Activated T-cell treated with anti-CD3 and anti-CD28 coated beads, Interleukin-2, amount 50 U/mL, for 48 hours (primary cell): ENCODE results near the gene CERK.

Experiments
- DNase-seq, 2 experiments: peaks; one replicate each; pipeline ENCODE4 v3.0.0-alpha.2; 2020

Gene CERK

GRCh38 chr22:46731246-46732040, 6.6 kb downstream of the CERK start:
- no peak for DNase-seq

DNA sequence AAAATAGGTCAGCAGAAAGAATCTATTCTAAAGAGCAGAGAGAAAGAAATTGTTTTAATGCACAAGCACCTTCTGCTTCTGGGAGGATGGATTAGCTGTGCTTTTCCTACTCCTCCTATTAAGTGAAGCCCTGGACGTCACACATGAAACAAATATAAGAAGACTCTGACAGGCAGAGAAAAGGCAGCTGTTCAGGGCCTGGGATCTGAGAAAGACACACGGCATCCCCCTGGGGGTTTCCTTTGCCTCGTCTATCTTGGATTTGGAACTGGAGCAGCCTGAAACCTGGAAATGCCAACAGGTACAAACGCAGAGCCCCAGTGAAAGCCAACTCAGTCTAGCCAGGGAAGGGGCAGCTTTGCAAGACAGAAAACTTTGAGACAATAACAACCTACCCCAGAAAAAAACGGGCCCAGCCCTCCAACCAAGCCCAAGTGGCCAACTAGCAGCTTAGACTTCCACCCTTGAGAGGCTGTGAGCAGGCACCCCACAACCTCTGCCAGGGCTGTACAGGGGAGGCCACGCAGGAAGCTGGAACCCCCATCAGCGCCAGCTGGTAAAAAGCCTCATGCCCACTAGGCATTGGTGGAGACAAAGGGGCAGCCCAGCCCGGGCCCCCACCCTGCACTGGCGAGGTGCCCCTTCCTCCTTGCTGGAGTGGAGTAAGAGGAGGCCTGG, 7.3 kb downstream of the CERK start:
- DNase-seq: no peak

GRCh38 chr22:46728470-46728869, 9.6 kb downstream of the CERK start:
- no peak for DNase-seq

DNA sequence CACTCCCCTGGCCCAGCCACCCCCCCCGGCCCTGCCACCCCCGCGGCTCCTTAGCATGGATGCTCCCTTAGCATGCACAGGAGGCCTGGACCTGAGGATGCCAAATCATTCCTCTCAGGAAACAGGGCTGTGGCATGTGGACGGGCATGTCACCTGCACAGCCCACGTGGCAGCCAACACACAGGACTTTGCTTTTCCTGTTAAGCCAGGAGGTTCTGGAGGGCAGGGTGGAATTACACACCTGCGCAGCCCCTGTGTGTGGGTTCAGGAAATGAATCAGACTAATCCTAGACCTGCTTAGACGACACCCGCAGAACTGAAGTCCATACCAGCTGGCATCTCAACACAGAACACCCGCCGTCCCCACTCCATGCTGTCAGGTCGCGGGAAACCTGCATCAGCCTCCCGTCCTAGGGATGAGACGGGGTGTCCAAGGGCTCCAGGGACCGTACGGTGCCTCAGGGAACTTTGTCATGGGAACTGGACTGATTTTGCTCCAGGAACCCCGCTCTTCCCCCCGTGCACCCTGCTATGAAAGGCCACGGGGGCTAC, 10.2 kb downstream of the CERK start:
- DNase-seq: no peak

DNA sequence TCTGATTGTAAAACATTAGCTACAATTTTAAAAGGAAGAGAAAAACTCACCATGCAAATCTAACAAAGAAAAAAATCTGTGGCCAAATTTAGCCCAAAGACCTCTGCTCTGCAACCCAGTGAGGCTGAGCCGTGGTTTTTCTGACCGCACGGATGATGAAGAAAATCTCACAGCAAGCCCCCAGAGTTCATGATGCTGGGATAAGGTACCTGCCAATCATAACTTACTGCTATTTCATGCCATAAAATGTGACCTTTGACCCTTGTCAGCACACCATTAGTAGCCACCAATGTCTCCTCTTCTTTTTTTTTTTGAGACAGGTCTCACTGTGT, 11.1 kb downstream of the CERK start:
- no peak for DNase-seq

- no peak for DNase-seq
Observed at GRCh38 chr22:46726066-46726985, 11.7 kb downstream of the CERK start.

GRCh38 chr22:46725096-46725495, 13.0 kb downstream of the CERK start:
- no peak for DNase-seq

DNA sequence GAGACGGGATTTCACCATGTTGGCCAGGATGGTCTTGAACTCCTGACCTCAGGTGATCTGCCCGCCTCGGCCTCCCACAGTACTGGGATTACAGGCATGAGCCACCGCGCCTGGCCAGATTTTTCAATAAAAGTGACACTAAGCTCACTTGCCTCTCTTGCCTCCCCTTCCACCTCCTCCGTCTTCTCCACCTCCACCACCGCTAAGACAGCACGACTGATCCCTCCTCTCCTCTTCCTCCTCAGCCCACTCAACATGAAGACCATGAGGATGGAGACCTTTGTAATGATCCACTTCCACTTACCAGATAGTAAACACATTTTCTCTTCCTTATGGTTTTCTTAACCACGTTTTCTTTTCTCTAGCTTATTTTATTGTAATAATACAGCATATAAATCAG, 14.2 kb downstream of the CERK start:
- DNase-seq: no peak

DNA sequence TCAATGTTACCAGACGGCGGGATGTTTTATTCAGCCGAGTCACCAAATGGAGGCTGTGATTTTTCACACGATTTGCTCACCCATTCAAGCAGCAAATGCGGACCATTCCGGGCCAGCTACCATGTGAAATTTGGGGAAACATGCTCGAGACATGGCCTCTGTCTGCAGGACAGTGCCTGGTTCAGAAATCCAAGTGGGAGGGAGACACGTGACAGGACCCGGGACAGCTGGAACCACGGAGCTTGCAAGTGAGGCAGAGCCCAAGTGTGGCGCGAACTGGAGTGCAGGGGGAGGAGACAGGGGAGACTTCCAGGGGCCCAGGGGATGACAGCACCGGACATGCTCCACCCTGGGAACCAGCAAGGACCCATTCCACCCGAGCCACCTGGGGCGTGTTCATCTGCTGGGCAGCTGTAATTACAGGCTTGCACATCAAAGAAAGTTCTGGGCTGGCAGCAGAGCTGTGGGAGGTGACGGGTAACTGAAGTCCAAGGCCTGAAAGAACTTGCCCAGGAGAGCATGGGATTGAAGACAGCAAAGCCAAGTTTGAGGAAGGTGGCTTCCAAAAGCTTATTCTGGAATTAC, 16.5 kb downstream of the CERK start:
- no peak for DNase-seq

DNA sequence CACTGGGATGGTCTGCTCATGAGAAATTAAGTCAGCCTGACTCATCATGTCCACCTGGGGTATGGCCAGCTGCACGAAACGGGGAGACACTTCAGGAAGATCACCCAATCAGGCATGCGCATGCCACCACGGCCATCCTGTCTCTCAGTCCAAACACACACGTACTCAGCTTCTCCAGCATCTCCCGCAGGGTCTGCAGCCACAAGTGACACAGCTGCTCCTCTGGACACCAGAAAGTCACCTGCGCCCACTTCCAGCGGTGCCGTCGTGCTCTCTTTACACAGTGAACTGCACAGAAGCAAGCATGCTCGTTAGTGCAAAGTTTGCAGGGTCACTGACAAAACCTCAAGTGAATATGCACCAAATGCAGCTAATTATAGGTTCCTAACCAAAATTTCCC, 18.1 kb downstream of the CERK start:
- DNase-seq: no peak

GRCh38 chr22:46714550-46714949, 23.5 kb downstream of the CERK start:
- DNase-seq: no peak

GRCh38 chr22:46712288-46712687, 25.8 kb downstream of the CERK start:
- no peak for DNase-seq

GRCh38 chr22:46710806-46711205, 27.2 kb downstream of the CERK start:
- no peak for DNase-seq

DNA sequence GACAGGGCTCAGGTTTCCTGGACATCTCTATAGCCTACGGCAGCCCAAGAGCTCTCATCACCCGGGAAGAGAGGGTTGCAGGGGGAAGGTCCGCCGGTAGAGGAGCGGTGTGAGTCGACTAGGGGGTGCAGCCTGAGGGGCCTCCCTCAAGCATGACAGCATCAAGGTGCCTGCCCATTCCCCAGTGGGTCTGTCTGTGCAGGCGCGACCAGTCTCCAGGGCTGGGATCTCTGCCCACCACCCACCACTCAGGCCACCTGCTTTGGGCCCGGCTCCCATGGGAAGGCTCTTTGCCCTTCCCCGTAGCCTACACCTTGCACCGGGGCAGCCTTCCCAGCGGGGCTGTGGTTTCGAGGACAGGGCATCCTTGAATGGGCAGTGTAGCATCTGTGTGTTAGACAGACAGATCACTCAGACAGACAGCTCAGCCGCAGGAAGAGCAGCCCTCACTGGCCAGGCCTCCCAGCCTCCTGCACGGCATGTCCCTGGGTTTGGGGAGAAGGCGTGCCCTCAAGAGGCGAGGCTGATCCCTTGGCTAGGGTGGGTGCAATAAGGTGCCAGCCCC, 29.2 kb downstream of the CERK start:
- DNase-seq: no peak

GRCh38 chr22:46707827-46708570, 30.1 kb downstream of the CERK start:
- no peak for DNase-seq

DNA sequence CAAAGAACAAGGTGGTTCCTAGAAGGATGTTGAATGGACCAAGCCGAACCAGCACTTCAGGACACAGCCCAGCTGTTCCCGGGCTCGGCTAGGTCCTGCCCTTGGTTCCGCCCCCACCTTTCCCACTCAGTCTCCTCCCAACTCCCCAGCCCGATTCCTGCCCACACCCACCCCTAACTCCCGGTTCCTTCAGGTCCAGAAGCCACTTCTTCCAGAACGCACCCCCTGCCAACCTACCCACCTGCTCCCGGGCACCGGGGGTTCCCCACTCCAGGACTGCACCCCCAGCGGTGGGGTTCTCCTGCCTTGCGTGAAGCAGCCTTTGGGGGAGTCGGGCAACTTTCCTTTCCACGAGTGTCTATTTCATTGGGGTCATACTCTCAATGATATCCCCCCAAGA, 30.7 kb downstream of the CERK start:
- DNase-seq: no peak

DNA sequence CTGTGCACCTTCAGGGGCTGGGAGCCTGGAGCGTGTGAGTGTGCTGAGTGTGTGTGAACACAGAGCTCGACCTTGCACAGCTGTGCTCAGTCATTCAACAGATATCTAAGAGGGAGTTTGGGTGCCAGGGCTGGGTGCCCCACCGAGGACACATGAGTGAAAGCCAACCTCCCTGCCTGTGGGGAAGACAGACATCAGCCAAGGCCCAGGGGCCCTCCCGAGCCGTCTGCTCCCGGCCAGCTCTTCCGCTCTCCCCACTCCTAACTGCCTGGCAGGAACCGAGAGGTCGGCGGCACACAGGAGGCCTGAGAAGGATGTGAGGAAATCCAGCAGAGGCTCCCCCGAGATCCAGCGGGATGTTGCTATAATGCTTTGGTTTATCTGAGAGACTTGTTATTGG, 32.0 kb downstream of the CERK start:
- DNase-seq: no peak

DNA sequence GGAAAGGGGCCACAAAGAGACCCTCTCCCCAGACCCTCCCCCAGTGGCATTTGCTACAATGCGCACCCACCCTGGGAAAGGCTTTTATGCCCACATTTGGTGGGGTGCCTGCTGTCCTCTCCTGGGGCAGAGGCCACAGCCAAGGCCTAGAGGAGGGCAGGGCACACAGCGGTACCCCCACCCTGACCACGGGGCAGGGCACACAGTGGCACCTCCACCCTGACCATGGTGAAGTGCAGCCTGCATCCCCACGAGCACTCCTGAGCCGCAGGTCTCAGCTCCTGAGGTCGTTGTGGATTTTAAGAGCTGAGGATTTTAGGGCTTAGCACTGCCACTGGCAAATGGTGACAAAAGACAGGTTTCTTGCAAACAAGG, 34.1 kb downstream of the CERK start:
- DNase-seq: no peak

DNA sequence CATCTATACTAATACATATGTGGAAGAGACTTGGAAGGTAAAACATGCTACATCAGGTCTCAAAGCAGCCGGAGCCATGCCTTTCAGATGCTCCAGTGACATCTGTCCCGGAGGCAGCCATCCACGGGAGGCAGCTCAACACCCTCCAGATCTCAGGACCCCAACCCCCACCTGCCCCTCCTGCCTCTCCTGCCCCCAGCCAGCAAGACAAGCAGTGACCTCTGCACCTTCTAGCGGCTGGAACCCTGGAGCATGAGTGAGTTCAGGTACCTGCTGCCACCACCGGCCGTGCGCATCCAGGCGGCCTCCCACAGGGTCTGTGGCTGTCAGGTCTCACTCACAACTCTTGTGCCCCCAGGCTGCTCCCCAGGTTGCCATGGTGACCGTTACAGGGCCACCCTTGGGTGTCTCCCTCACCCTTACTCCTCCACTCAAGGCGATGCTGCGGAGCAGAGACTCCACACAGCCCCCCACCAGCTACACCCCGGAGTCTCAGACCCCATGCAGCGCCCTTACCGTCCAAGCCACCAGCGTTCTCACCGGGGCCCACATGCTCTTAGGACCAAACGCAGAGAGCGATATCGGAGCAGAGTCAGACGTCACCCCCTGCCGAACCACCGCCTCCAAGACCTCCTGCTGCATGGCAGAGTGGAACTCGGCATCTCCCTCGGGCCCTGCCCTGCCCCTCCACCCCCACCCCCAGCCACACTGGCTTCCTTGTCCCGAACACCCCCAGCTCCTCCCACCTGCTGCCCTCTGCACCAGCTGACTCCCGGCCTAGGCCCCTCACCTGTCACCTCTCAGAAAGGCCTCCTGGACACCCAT, 34.7 kb downstream of the CERK start:
- no peak for DNase-seq

DNA sequence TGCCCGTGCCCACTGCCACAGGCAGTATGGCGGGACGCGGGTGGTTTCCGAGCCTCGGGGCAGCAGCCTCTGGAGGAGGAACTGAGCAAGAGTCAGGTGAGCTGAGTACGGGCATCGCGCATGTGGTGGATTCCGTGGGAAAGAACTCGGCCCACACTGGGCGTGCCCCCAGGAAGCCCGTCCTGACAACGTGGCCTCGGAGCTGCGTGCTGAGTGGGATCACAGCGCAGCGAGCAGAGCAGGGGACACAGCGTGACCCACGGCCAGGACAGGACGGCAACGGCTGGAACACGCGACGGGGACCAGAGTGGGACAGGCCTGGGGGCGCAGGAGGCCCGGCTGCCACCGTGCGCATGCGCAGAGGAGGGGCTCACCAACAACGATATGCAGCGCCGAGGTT, 36.8 kb downstream of the CERK start:
- no peak for DNase-seq

DNA sequence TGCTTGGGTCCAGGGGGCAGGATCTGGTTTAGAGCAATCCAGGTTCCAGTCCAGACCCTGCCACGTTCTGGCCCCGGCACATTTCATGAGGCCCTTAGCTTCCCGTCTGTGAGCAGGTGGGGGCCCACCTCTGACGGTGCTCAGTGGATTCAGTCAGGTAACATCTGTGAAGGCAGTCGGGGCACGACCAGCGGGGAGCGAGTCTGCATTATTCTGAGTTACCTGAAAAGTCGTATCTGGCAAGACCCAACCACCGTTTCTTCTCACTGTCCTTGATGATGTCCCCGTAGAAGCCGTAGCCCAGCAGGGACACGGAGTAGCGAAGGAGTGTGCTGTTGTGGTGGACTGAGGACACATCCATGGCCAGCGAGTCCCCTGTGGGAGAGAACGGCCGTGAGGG, 39.0 kb downstream of the CERK start:
- DNase-seq: no peak
